Neural progenitor cell (in vitro differentiated cells): Measurements from ENCODE around the gene SULT4A1. TPM values are rescaled to one million over a fixed set of nuclear protein-coding genes. Genes with fewer than 3 reads are reported as not detected.

Experiments
- DNase-seq: peaks from one replicate; pipeline ENCODE4 v3.0.0-alpha.2; 2016; ENCODE audit warnings: low spot score
- H2AFZ ChIP-seq: fragments of 200-600 bp; sonication (generic); replicated peaks from 2 replicates; pipeline ENCODE4 v1.6.1; 2016; ENCODE audit warnings: antibody characterized with exemption
- H3F3A ChIP-seq: fragments of 200-600 bp; sonication (generic); 2 replicates; pipeline ENCODE4 v1.6.1; 2016; ENCODE audit warnings: antibody characterized with exemption, low read depth
- H3K27ac ChIP-seq: fragments of 200-600 bp; sonication (generic); 2 replicates; pipeline ENCODE4 v1.5.1; 2016; ENCODE audit warnings: mild to moderate bottlenecking
- H3K27me3 ChIP-seq: fragments of 200-600 bp; sonication (generic); 2 replicates; pipeline ENCODE4 v1.6.1; 2016; ENCODE audit warnings: mild to moderate bottlenecking, moderate library complexity
- H3K36me3 ChIP-seq: fragments of 200-600 bp; sonication (generic); 2 replicates; pipeline ENCODE4 v1.5.1; 2016
- H3K4me1 ChIP-seq: fragments of 200-600 bp; sonication (generic); 2 replicates; pipeline ENCODE4 v1.6.1; 2016; ENCODE audit warnings: mixed run types
- H3K4me2 ChIP-seq: fragments of 200-600 bp; sonication (generic); 2 replicates; pipeline ENCODE4 v1.6.1; 2016
- H3K4me3 ChIP-seq: fragments of 200-600 bp; sonication (generic); 2 replicates; pipeline ENCODE4 v1.5.1; 2016
- H3K79me2 ChIP-seq: fragments of 200-600 bp; sonication (generic); 2 replicates; pipeline ENCODE4 v1.6.1; 2016; ENCODE audit warnings: low read depth
- H3K9ac ChIP-seq: fragments of 200-600 bp; sonication (generic); 2 replicates; pipeline ENCODE4 v1.6.1; 2016
- H3K9me3 ChIP-seq: fragments of 200-600 bp; sonication (generic); 2 replicates; pipeline ENCODE4 v1.5.1; 2016; ENCODE audit warnings: low read depth
- H4K20me1 ChIP-seq: fragments of 200-600 bp; sonication (generic); 2 replicates; pipeline ENCODE4 v1.6.1; 2016; ENCODE audit warnings: low read depth
- H3K27ac Mint-ChIP-seq: 3 replicates; pipeline ENCODE4 v1.8.0; 2021; ENCODE audit warnings: mixed read lengths
- H3K27me3 Mint-ChIP-seq: 2 replicates; pipeline ENCODE4 v1.8.0; 2022; ENCODE audit warnings: low read depth, mild to moderate bottlenecking, inconsistent platforms, moderate library complexity, mixed read lengths; ENCODE audit not compliant: insufficient read depth
- H3K36me3 Mint-ChIP-seq: 3 replicates; pipeline ENCODE4 v1.8.0; 2021; ENCODE audit warnings: mixed read lengths
- H3K4me1 Mint-ChIP-seq: 3 replicates; pipeline ENCODE4 v1.8.0; 2021; ENCODE audit warnings: mixed read lengths
- H3K4me3 Mint-ChIP-seq: 3 replicates; pipeline ENCODE4 v1.8.0; 2021; ENCODE audit warnings: mild to moderate bottlenecking, moderate library complexity, mixed read lengths
- H3K9me3 Mint-ChIP-seq: 3 replicates; pipeline ENCODE4 v1.8.0; 2020; ENCODE audit warnings: mixed read lengths
- CTCF ChIP-seq: fragments of 200-600 bp; sonication (generic); IDR thresholded peaks from 2 replicates; pipeline ENCODE4 v1.5.1; 2017; ENCODE audit warnings: antibody characterized with exemption, mild to moderate bottlenecking
- EZH2 ChIP-seq: fragments of 200-600 bp; sonication (generic); IDR thresholded peaks from 2 replicates; pipeline ENCODE4 v1.6.1; 2017; ENCODE audit warnings: antibody characterized with exemption, mild to moderate bottlenecking, moderate library complexity
- EZH2phosphoT487 ChIP-seq: fragments of 200-600 bp; sonication (generic); IDR thresholded peaks from 2 replicates; pipeline ENCODE4 v1.6.1; 2017; ENCODE audit warnings: antibody characterized with exemption
- total RNA-seq: library from RNA; depleted of rRNA; stranded (reverse); fragments of >200 nt; gene quantifications from 2 replicates; pipeline ENCODE4 v1.2.3, GENCODE V29; 2015; ENCODE audit warnings: low replicate concordance

SULT4A1 gene
- total RNA-seq, 1 donor from 2014 or later, result 14.2 TPM

GRCh38 chr22:43854786-43855271, 7.5 kb downstream of the SULT4A1 start:
- peaks cover 8% of the 10 kb centered on the region for H3K9me3 Mint-ChIP-seq
- H3K4me1 Mint-ChIP-seq, result peaks cover 6% of the 10 kb centered on the region
- Histone ChIP-seq H3K4me3 (no peak overlapping the region), H2AFZ (no peak overlapping the region), H3K27me3 (no peaks in the 10 kb centered on the region), H4K20me1 (peaks cover 44% of the 10 kb centered on the region), H3F3A (no peaks in the 10 kb centered on the region), H3K79me2 (peaks cover 63% of the 10 kb centered on the region), H3K9me3 (peaks cover 8% of the 10 kb centered on the region), H3K4me1 (no peaks in the 10 kb centered on the region), H3K4me2 (no peak overlapping the region), H3K36me3 (no peaks in the 10 kb centered on the region), H3K9ac (no peak overlapping the region), H3K27ac (no peak overlapping the region)
- H3K27me3 Mint-ChIP-seq, result peaks cover 2% of the 10 kb centered on the region
- no peak overlapping the region for H3K4me3 Mint-ChIP-seq
- no peaks in the 10 kb centered on the region for H3K36me3 Mint-ChIP-seq
- TF ChIP-seq EZH2 (no peak), CTCF (no peak), EZH2phosphoT487 (no peak)
- DNase-seq, result no peak
- no peak overlapping the region for H3K27ac Mint-ChIP-seq

DNA sequence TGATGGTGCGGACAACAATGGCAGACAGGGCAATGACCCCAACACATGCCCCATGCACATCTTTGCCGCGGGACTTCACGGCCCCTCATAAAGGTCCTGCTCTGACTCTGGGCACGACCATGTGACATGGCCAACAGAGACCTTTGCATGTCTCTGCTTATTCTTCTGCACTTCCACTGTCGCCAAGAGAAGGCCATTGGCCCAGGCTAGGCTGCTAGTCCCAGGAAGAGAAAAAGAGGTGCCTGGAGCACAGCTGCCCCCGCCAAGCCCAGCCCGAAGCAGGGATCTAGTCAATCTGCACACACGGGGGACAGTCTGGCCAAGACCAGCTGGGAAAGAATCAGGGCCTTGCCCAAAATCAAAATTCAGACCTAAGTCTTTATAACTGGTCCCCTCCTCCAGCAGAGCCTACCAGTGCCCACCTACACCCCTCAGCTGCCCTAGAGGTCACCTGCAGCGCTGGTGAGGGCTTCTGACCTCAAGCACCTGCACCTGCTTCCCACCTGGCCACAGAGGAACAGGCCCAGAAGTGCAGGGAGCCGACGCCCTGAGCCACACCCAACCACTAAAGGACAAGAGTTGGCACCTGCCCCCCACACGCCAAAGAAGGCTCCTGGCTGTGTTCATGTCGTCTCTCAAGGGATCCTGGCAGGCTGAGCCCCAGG, 8.1 kb downstream of the SULT4A1 start:
- Mint-ChIP-seq H3K9me3 (peaks cover 8% of the 10 kb centered on the region), H3K36me3 (no peaks in the 10 kb centered on the region), H3K27ac (no peak overlapping the region), H3K27me3 (peaks cover 5% of the 10 kb centered on the region), H3K4me3 (no peak overlapping the region), H3K4me1 (peaks cover 10% of the 10 kb centered on the region)
- H3K27ac ChIP-seq, result no peak overlapping the region
- no peak overlapping the region for H3K4me2 ChIP-seq
- H3F3A ChIP-seq, result no peaks in the 10 kb centered on the region
- no peaks in the 10 kb centered on the region for H3K27me3 ChIP-seq
- H3K4me3 ChIP-seq, result no peak overlapping the region
- no peak overlapping the region for H3K9ac ChIP-seq
- DNase-seq, result no peak
- no peak overlapping the region for H2AFZ ChIP-seq
- no peaks in the 10 kb centered on the region for H3K4me1 ChIP-seq
- H3K79me2 ChIP-seq, result peaks cover 58% of the 10 kb centered on the region
- H3K36me3 ChIP-seq, result no peaks in the 10 kb centered on the region
- H3K9me3 ChIP-seq, result peaks cover 8% of the 10 kb centered on the region
- H4K20me1 ChIP-seq, result peaks cover 46% of the 10 kb centered on the region
- TF ChIP-seq EZH2 (no peak), EZH2phosphoT487 (no peak), CTCF (no peak)

DNA sequence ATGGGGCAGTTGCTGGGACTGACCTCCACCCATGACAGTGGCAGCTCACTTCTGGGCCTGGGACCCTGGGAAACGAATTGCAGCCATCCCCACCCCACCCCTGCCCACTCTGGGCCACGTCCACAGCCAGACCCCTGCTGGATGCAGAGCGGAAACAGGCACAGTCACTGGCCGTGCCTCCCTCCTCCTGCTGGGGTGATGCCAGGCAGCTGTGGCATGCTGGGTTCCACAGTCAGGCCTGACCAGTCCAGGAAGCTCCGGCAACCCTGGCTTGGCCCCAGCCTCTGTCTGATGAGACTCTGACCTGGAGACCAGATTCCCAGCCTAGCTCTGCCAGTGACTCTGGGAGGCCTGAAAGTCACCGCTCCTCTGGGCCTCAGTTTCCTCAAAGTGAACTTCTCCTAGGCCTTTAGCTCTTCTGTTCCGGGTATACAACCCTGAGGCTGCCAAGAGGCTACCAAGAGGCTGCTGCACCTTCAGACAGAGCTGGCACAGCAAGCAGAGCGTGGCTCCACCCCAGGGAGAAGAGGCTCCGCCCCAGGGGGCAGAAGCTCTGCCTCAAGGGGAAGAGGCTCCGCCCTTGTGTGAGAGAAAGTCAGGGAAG, 8.9 kb downstream of the SULT4A1 start:
- peaks cover 12% of the 10 kb centered on the region for H3K4me1 Mint-ChIP-seq
- peaks cover 6% of the 10 kb centered on the region for H3K27me3 Mint-ChIP-seq
- H3K36me3 Mint-ChIP-seq, result no peaks in the 10 kb centered on the region
- peaks cover 51% of the 10 kb centered on the region for H3K79me2 ChIP-seq
- DNase-seq, result no peak
- H2AFZ ChIP-seq, result no peak overlapping the region
- no peak overlapping the region for H3K27ac ChIP-seq
- peaks cover 8% of the 10 kb centered on the region for H3K9me3 ChIP-seq
- H3K27ac Mint-ChIP-seq, result no peak overlapping the region
- peaks cover 6% of the 10 kb centered on the region for H3K4me1 ChIP-seq
- no peak overlapping the region for H3K4me3 Mint-ChIP-seq
- no peaks in the 10 kb centered on the region for H3K27me3 ChIP-seq
- no peak overlapping the region for H3K4me2 ChIP-seq
- H3F3A ChIP-seq, result no peaks in the 10 kb centered on the region
- no peak overlapping the region for H3K4me3 ChIP-seq
- no peaks in the 10 kb centered on the region for H3K36me3 ChIP-seq
- TF ChIP-seq CTCF (no peak), EZH2 (no peak), EZH2phosphoT487 (no peak)
- peaks cover 54% of the 10 kb centered on the region for H4K20me1 ChIP-seq
- no peak overlapping the region for H3K9ac ChIP-seq
- peaks cover 5% of the 10 kb centered on the region for H3K9me3 Mint-ChIP-seq
